OCI-LY1 (cell line): ENCODE results near the gene CIB2.

Source experiments
- CTCF ChIP-seq: fragments of 200-600 bp; sonication (generic), shearing (Covaris generic); IDR thresholded peaks from 2 replicates; pipeline ENCODE4 v1.5.1; 2017; ENCODE audit warnings: mild to moderate bottlenecking, antibody characterized with exemption, low read length, moderate library complexity, mixed read lengths
- EZH2 ChIP-seq: fragments of 200-600 bp; sonication (generic), shearing (Covaris generic); IDR thresholded peaks from 2 replicates; pipeline ENCODE4 v1.8.0; 2017; ENCODE audit warnings: borderline replicate concordance, mixed run types, mild to moderate bottlenecking, antibody characterized with exemption, low read length, moderate library complexity, mixed read lengths

GRCh38 chr15:78054966-78055365 is 76.3 kb downstream of the CIB2 start:
- no peak for TF ChIP-seq CTCF
- no peak for TF ChIP-seq EZH2
